Suprapubic skin (tissue), 4 donors: ENCODE data around the gene LRIT2. TPM values are rescaled to one million over a fixed set of nuclear protein-coding genes. Genes with fewer than 3 reads are reported as not detected.

ENCODE experiments used
- DNase-seq, 2 donors: peaks; one replicate each; pipeline ENCODE4 v3.0.0-alpha.2; 2019; ENCODE audit warnings: low spot score in 2 of 2
- H3K27ac ChIP-seq: fragments of 200-600 bp; sonication (generic); one replicate; pipeline ENCODE4 v1.5.1; 2019
- H3K27me3 ChIP-seq: fragments of 200-600 bp; sonication (generic); one replicate; pipeline ENCODE4 v1.5.1; 2019
- H3K36me3 ChIP-seq: fragments of 200-600 bp; sonication (generic); one replicate; pipeline ENCODE4 v1.5.1; 2019
- H3K4me1 ChIP-seq: fragments of 200-600 bp; sonication (generic); one replicate; pipeline ENCODE4 v1.5.1; 2019
- H3K4me3 ChIP-seq: fragments of 200-600 bp; sonication (generic); one replicate; pipeline ENCODE4 v1.5.1; 2019; ENCODE audit warnings: mild to moderate bottlenecking
- H3K9me3 ChIP-seq: fragments of 200-600 bp; sonication (generic); one replicate; pipeline ENCODE4 v1.5.1; 2019
- CTCF ChIP-seq, 2 donors: fragments of 200-600 bp in 1 of 2; fragments of 450-650 bp in 1 of 2; sonication (generic) in 1 of 2; IDR thresholded peaks; one replicate each; pipeline ENCODE4 v1.5.1; 2016 to 2019; ENCODE audit warnings: antibody characterized with exemption in 2 of 2, mild to moderate bottlenecking in 1 of 2, moderate library complexity in 1 of 2
- EP300 ChIP-seq: sonication (generic); formaldehyde crosslinking; IDR thresholded peaks from one replicate; pipeline ENCODE4 v1.6.1; 2017; ENCODE audit warnings: antibody characterized with exemption
- POLR2A ChIP-seq, 2 donors: fragments of 450-650 bp; IDR thresholded peaks; one replicate each; pipeline ENCODE4 v1.6.1; 2017; ENCODE audit warnings: antibody characterized with exemption in 2 of 2, mild to moderate bottlenecking in 2 of 2, moderate library complexity in 2 of 2
- POLR2AphosphoS5 ChIP-seq, 3 donors: sonication (generic); formaldehyde crosslinking; IDR thresholded peaks; one replicate each; pipeline ENCODE4 v1.6.1; 2017; ENCODE audit warnings: antibody characterized with exemption in 3 of 3
- WGBS: methylation state at CpG from one replicate; pipeline ENCODE4 v1.1.5; 2018; 5-methylcytosine and 5-hydroxymethylcytosine counted together
- total RNA-seq, 4 donors: library from RNA; depleted of rRNA; stranded (reverse); fragments of >200 nt; gene quantifications; one replicate each; pipeline ENCODE4 v1.1.0, GENCODE V29; 2016

The LRIT2 gene
- total RNA-seq, 4 donors from 2014 or later, result not detected

GRCh38 chr10:84196083-84196482 lies 29.3 kb downstream of the LRIT2 start:
- Histone ChIP-seq H3K27ac (no peak overlapping the region), H3K36me3 (no peaks in the 10 kb centered on the region), H3K9me3 (no peaks in the 10 kb centered on the region), H3K27me3 (peaks cover 30% of the 10 kb centered on the region), H3K4me1 (peaks cover 46% of the 10 kb centered on the region), H3K4me3 (no peak overlapping the region)
- TF ChIP-seq POLR2AphosphoS5 (IDR thresholded peaks at IDR 0.05), result no peak
- no peak for TF ChIP-seq POLR2A (IDR thresholded peaks at IDR 0.05)
- TF ChIP-seq CTCF (IDR thresholded peaks at IDR 0.05), result no peak
- no peak for TF ChIP-seq EP300
- 35% methylated on average over 4 of the region's 4 CpGs for WGBS
- no peak for DNase-seq

GRCh38 chr10:84195044-84195830 lies 30.1 kb downstream of the LRIT2 start:
- WGBS, result 13% methylated on average over 23 of the region's 43 CpGs
- Histone ChIP-seq H3K27me3 (peaks cover 30% of the 10 kb centered on the region), H3K36me3 (no peaks in the 10 kb centered on the region), H3K4me1 (peaks cover 49% of the 10 kb centered on the region), H3K27ac (peak overlapping the region; percentile 10), H3K9me3 (no peaks in the 10 kb centered on the region), H3K4me3 (peak overlapping the region; percentile 52)
- TF ChIP-seq CTCF (IDR thresholded peaks at IDR 0.05), result no peak
- TF ChIP-seq POLR2A (IDR thresholded peaks at IDR 0.05), result no peak
- no peak for TF ChIP-seq POLR2AphosphoS5 (IDR thresholded peaks at IDR 0.05)
- TF ChIP-seq EP300, result no peak
- peak in 1 of 2 donors; percentile 59 for DNase-seq

GRCh38 chr10:84194424-84195043 lies 30.8 kb downstream of the LRIT2 start, which contains the start of gene CDHR1:
Gene CDHR1 (plus strand): TSS chr10:84194537. CDS start chr10:84194761, 224 bp downstream.
- TF ChIP-seq POLR2A (IDR thresholded peaks at IDR 0.05) (no peak), EP300 (no peak), POLR2AphosphoS5 (IDR thresholded peaks at IDR 0.05) (no peak), CTCF (IDR thresholded peaks at IDR 0.05) (no peak)
- Histone ChIP-seq H3K27me3 (peaks cover 30% of the 10 kb centered on the region), H3K4me3 (peak within 1 kb of the TSS; percentile 52), H3K4me1 (peaks cover 49% of the 10 kb centered on the region), H3K36me3 (no peaks in the 10 kb centered on the region), H3K9me3 (no peaks in the 10 kb centered on the region), H3K27ac (peak within 1 kb of the TSS; percentile 10)
- peak in 1 of 2 donors; percentile 62 for DNase-seq
- 0% methylated on average over 12 of the region's 61 CpGs for WGBS

- H3K27ac ChIP-seq, result no peak overlapping the region
- peaks cover 30% of the 10 kb centered on the region for H3K27me3 ChIP-seq
- peak overlapping the region; percentile 52 for H3K4me3 ChIP-seq
- H3K9me3 ChIP-seq, result no peaks in the 10 kb centered on the region
- TF ChIP-seq EP300 (no peak), CTCF (IDR thresholded peaks at IDR 0.05) (no peak), POLR2A (IDR thresholded peaks at IDR 0.05) (no peak), POLR2AphosphoS5 (IDR thresholded peaks at IDR 0.05) (no peak)
- H3K4me1 ChIP-seq, result peaks cover 47% of the 10 kb centered on the region
- 29% methylated on average over 4 of the region's 5 CpGs for WGBS
- H3K36me3 ChIP-seq, result no peaks in the 10 kb centered on the region
- DNase-seq, result peak in 1 of 2 donors; percentile 24
Observed at GRCh38 chr10:84193846-84194423, 31.4 kb downstream of the LRIT2 start.

- H3K4me1 ChIP-seq, result peaks cover 44% of the 10 kb centered on the region
- H3K9me3 ChIP-seq, result no peaks in the 10 kb centered on the region
- WGBS, result 79% methylated on average over 2 of the region's 2 CpGs
- no peak for DNase-seq
- peaks cover 30% of the 10 kb centered on the region for H3K27me3 ChIP-seq
- TF ChIP-seq POLR2AphosphoS5 (IDR thresholded peaks at IDR 0.05) (no peak), CTCF (IDR thresholded peaks at IDR 0.05) (no peak)
- H3K4me3 ChIP-seq, result no peak overlapping the region
- H3K27ac ChIP-seq, result no peak overlapping the region
- no peaks in the 10 kb centered on the region for H3K36me3 ChIP-seq
Observed at GRCh38 chr10:84193327-84193726, 32.0 kb downstream of the LRIT2 start.
